Activated CD8-positive, alpha-beta T cell treated with anti-CD3 and anti-CD28 coated beads for 36 hours (primary cell): Measurements from ENCODE around the gene KLHL15. TPM values are rescaled to one million over a fixed set of nuclear protein-coding genes. Genes with fewer than 3 reads are reported as not detected.
"Not testable (repeated sequence)": the region's sequence is repeated elsewhere in the genome, so short reads cannot be mapped to it uniquely, and the experiment has no call there.

Experiments
- ATAC-seq: fragments of 200-7000 bp; cut with Tn5 transposase; one replicate; pipeline ENCODE4 v1.10.0; 2021; ENCODE audit warnings: mild to moderate bottlenecking, moderate library complexity
- CTCF ChIA-PET: fragments of 350-600 bp; sonication (Branson Sonifier 250); formaldehyde crosslinking; loops from one replicate; lab custom pipeline; 2021; ENCODE audit warnings: antibody characterized with exemption; lab: Charles Lee
- POLR2A ChIA-PET: fragments of 350-600 bp; sonication (Branson Sonifier 250); formaldehyde crosslinking; loops from one replicate; lab custom pipeline; 2021; ENCODE audit warnings: antibody characterized with exemption; lab: Charles Lee
- DNase-seq: peaks from one replicate; pipeline ENCODE4 v3.0.0-alpha.2; 2020
- H3K27ac Mint-ChIP-seq: one replicate; pipeline ENCODE4 v1.8.0; 2021; ENCODE audit warnings: mild to moderate bottlenecking, mixed read lengths
- H3K27me3 Mint-ChIP-seq: one replicate; pipeline ENCODE4 v1.8.0; 2021; ENCODE audit warnings: mixed read lengths
- H3K36me3 Mint-ChIP-seq: one replicate; pipeline ENCODE4 v1.8.0; 2021; ENCODE audit warnings: low read depth, mixed read lengths
- H3K4me1 Mint-ChIP-seq: one replicate; pipeline ENCODE4 v1.8.0; 2021; ENCODE audit warnings: low read depth, mixed read lengths
- H3K4me3 Mint-ChIP-seq: one replicate; pipeline ENCODE4 v1.8.0; 2021; ENCODE audit warnings: mild to moderate bottlenecking, moderate library complexity, mixed read lengths
- H3K9me3 Mint-ChIP-seq: one replicate; pipeline ENCODE4 v1.8.0; 2021; ENCODE audit warnings: mixed read lengths
- intact Hi-C: fragments of 100-400 bp; cut with micrococcal nuclease; formaldehyde crosslinking; loops from one replicate; pipeline ENCODE4 v1.10.0; 2022
- total RNA-seq, 2 experiments: library from RNA; stranded (reverse); gene quantifications; one replicate each; pipeline ENCODE4 v1.2.3, GENCODE V29; 2021
- TF ChIP-seq, protein P1 (sequence below): fragments of 200-600 bp; IDR thresholded peaks from one replicate; pipeline ENCODE4 v1.8.0; 2022; ENCODE audit warnings: antibody characterized with exemption, mild to moderate bottlenecking

The KLHL15 gene
- total RNA-seq, 2 experiments from 2014 or later = 13.1 to 14.0 TPM

DNA sequence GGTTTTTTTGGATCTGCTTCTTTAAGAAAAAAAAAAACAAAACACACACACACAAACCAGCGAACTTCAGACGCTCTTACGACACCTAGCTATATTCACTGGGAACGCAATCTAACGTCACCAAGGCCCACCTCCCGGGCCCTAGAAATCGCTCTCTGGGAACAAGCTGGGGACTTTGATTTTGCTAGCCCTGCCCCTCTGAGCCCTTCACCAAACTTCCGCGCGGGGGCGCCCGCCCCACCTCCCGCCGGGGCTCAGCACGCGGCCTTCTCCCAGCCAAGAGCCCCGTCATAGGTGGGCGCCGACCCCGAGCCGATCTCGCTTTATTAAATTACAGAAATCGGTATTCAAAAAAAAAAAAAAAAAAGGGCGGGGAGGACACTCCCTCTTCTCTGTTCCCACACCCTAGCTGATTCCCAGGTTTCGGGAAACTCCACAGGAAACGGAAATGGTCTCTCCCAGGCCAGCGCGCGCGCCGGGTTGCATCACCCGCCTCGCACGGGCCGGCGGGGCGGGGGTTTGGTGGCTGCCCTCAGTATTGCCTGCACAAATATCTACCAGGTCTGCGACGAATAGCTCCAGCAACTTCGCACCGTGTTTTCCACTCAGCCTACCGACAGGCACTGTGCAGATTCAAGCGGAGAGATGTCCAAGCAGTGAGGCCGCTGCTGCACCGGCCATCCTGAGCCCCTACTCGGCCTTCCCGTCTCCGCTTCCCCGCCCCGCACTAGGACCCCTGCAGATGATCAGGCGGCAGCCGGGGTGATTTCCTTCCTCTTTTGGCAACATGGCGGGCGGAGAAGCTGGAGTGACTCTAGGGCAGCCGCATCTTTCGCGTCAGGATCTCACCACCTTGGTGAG is 27.4 kb upstream of the KLHL15 start, which contains the start of gene EIF2S3:
Gene EIF2S3, plus strand, starts transcription at position 775 of the 861 bp plus-strand sequence. Its CDS starts 13 bp downstream, at position 788.
- no peak within 1 kb of the TSS for H3K4me3 Mint-ChIP-seq
- CTCF ChIA-PET = interaction anchor here (0.6 to 3.1 kb wide), 24 partner anchors 9 to 358 kb away, joined by 3 to 42 read pairs (median 3); partner anchors contain the start of genes APOO, CXorf58, KLHL15 and SAT1
- no peak within 1 kb of the TSS for H3K27ac Mint-ChIP-seq
- H3K4me1 Mint-ChIP-seq = peaks cover 3% of the 10 kb centered on the region
- DNase-seq (peak; percentile 90), ATAC-seq (peak; percentile 88)
- H3K36me3 Mint-ChIP-seq = peaks cover 12% of the 10 kb centered on the region
- intact Hi-C loops = loop anchor here (5.0 to 10.0 kb wide), 2 partner anchors 150 to 272 kb away; partner anchors contain the start of genes APOO, CXorf58 and SAT1
- POLR2A ChIA-PET = interaction anchor here (0.9 to 3.5 kb wide), 16 partner anchors 12 to 328 kb away, joined by 3 to 20 read pairs (median 5); partner anchors contain the start of genes APOO, CXorf58, KLHL15 and SAT1
- H3K27me3 Mint-ChIP-seq = no peaks in the 10 kb centered on the region
- TF ChIP-seq, protein P1, sequence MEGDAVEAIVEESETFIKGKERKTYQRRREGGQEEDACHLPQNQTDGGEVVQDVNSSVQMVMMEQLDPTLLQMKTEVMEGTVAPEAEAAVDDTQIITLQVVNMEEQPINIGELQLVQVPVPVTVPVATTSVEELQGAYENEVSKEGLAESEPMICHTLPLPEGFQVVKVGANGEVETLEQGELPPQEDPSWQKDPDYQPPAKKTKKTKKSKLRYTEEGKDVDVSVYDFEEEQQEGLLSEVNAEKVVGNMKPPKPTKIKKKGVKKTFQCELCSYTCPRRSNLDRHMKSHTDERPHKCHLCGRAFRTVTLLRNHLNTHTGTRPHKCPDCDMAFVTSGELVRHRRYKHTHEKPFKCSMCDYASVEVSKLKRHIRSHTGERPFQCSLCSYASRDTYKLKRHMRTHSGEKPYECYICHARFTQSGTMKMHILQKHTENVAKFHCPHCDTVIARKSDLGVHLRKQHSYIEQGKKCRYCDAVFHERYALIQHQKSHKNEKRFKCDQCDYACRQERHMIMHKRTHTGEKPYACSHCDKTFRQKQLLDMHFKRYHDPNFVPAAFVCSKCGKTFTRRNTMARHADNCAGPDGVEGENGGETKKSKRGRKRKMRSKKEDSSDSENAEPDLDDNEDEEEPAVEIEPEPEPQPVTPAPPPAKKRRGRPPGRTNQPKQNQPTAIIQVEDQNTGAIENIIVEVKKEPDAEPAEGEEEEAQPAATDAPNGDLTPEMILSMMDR = peak; percentile 58
- no peaks in the 10 kb centered on the region for H3K9me3 Mint-ChIP-seq

DNA sequence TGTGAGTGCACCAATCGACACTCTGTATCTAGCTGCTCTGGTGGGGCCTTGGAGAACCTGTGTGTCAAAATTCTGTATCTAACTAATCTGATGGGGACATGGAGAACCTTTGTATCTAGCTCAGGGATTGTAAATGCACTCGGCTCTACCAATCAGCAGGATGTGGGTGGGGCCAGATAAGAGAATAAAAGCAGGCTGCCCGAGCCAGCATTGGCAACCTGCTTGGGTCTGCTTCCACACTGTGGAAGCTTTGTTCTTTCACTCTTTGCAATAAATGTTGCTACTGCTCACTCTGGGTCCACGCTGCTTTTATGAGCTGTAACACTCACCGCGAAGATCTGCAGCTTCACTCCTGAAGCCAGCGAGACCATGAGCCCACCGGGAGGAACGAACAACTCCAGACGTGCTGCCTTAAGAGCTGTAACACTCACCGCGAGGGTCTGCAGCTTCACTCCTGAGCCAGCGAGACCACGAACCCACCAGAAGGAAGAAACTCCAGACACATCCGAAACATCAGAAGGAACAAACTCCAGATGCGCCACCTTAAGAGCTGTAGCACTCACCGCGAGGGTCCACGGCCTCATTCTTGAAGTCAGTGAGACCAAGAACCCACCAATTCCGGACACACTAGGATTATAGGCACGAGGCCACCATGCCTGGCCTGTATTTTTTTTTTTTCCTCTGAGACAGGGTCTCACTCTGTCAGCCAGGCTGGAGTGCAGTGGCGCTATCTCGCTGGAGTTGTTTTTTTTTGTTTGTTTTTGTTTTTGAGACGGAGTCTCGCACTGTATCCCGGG is 23.7 kb upstream of the KLHL15 start:
- not testable (repeated sequence) for ATAC-seq

DNA sequence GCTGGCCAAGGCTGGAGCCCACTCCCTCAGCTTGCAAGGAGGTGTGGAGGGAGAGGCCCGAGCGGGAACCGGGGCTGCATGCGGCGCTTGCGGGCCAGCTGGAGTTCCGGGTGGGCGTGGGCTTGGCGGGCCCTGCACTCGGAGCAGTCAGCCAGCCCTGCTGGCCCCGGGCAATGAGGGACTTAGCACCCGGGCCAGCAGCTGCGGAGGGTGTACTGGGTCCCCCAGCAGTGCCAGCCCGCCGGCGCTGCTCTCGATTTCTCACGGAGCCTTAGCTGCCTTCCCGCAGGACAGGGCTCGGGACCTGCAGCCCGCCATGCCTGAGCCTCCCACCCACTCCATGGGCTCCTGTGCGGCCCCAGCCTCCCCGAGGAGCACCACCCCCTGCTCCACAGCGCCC is 22.7 kb upstream of the KLHL15 start:
- H3K27ac Mint-ChIP-seq, H3K4me1 Mint-ChIP-seq, DNase-seq, H3K27me3 Mint-ChIP-seq, H3K9me3 Mint-ChIP-seq, CTCF ChIA-PET, H3K36me3 Mint-ChIP-seq, ATAC-seq, POLR2A ChIA-PET, H3K4me3 Mint-ChIP-seq: not testable (repeated sequence)
- intact Hi-C loops = loop anchor here (5.0 to 10.0 kb wide), 2 partner anchors 145 to 267 kb away; partner anchors contain the start of genes APOO, CXorf58 and SAT1

More for the DNA sequence above, 23.7 kb upstream of the KLHL15 start:
- intact Hi-C loops = loop anchor here (5.0 to 10.0 kb wide), 2 partner anchors 146 to 268 kb away; partner anchors contain the start of genes APOO, CXorf58 and SAT1
- H3K4me1 Mint-ChIP-seq, H3K27ac Mint-ChIP-seq, H3K9me3 Mint-ChIP-seq, DNase-seq, H3K27me3 Mint-ChIP-seq, POLR2A ChIA-PET, CTCF ChIA-PET, H3K36me3 Mint-ChIP-seq: not testable (repeated sequence)
- H3K4me3 Mint-ChIP-seq = peak overlapping the region; percentile 41

DNA sequence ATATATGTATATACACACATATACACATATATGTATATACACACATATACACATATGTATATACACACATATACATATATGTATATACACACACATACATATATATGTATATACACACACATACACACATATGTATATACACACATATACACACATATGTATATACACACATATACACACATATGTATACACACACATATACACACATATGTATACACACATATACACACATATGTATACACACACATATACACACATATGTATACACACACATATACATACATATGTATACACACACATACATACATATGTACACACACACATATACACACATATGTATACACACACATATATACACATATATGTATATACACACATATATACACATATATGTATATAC is 19.1 kb upstream of the KLHL15 start:
- H3K9me3 Mint-ChIP-seq, intact Hi-C loops, DNase-seq, H3K4me3 Mint-ChIP-seq, CTCF ChIA-PET, H3K27ac Mint-ChIP-seq, H3K36me3 Mint-ChIP-seq, ATAC-seq, H3K4me1 Mint-ChIP-seq, H3K27me3 Mint-ChIP-seq, POLR2A ChIA-PET: not testable (repeated sequence)

DNA sequence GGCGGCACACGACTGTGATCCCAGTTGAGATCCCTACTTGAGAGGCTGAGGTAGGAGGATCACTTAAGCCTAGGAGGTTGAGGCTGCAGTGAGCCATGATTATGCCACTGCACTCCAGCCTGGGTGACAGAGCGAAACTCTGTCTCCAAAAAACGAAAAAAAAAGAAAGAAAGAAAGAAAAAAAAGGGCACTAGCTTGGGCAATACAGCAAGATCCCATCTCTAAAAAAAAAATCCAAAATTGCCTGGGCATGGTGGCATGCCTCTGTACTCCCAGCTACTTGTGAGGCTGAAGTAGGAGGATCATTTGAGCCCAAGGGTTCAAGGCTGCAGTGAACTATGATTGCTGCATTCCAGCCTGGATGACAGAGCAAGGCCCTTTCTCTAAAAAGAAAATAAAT is 10.7 kb upstream of the KLHL15 start:
- no peaks in the 10 kb centered on the region for H3K27me3 Mint-ChIP-seq
- H3K4me1 Mint-ChIP-seq = no peaks in the 10 kb centered on the region
- CTCF ChIA-PET = no interaction called here
- no peaks in the 10 kb centered on the region for H3K9me3 Mint-ChIP-seq
- ATAC-seq = no peak
- no peaks in the 10 kb centered on the region for H3K36me3 Mint-ChIP-seq
- TF ChIP-seq, protein P1 = no peak
- no peak overlapping the region for H3K4me3 Mint-ChIP-seq
- intact Hi-C loops = no loop called here
- no peak overlapping the region for H3K27ac Mint-ChIP-seq
- no peak for DNase-seq
- POLR2A ChIA-PET = interaction anchor here (0.7 kb wide), 1 partner anchor 384 kb away, joined by 3 read pairs; no protein-coding TSS in a partner anchor

DNA sequence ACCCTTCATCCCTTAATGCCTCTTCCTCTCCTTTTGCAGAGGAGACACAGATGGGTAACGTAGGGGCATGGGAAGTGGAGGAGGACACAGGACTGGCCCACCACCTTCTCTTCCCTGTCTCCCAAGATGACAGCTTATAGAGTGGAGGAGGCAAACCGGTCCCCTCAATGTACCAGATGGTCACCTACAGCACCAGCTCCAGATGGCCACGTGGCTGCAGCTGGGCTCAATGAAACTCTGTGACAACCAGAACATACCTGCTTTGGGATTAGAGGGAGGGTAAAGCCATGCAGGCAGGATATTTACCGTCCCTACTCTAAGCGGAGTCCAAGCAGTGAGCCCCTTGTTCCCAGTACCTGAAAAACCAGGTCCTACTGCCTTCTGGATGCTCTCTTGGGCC is 7.5 kb upstream of the KLHL15 start:
- Mint-ChIP-seq H3K4me1 (no peaks in the 10 kb centered on the region), H3K27ac (no peak overlapping the region), H3K4me3 (no peak overlapping the region), H3K27me3 (no peaks in the 10 kb centered on the region), H3K36me3 (no peaks in the 10 kb centered on the region), H3K9me3 (no peaks in the 10 kb centered on the region)
- intact Hi-C loops = no loop called here
- TF ChIP-seq, protein P1 = no peak
- ATAC-seq (no peak), DNase-seq (no peak)
- ChIA-PET POLR2A (no interaction called here), CTCF (no interaction called here)
